ENCODE results near the gene FBXO31.
"Not testable (repeated sequence)": the region's sequence is repeated elsewhere in the genome, so short reads cannot be mapped to it uniquely, and the experiment has no call there.

FBXO31 gene

DNA sequence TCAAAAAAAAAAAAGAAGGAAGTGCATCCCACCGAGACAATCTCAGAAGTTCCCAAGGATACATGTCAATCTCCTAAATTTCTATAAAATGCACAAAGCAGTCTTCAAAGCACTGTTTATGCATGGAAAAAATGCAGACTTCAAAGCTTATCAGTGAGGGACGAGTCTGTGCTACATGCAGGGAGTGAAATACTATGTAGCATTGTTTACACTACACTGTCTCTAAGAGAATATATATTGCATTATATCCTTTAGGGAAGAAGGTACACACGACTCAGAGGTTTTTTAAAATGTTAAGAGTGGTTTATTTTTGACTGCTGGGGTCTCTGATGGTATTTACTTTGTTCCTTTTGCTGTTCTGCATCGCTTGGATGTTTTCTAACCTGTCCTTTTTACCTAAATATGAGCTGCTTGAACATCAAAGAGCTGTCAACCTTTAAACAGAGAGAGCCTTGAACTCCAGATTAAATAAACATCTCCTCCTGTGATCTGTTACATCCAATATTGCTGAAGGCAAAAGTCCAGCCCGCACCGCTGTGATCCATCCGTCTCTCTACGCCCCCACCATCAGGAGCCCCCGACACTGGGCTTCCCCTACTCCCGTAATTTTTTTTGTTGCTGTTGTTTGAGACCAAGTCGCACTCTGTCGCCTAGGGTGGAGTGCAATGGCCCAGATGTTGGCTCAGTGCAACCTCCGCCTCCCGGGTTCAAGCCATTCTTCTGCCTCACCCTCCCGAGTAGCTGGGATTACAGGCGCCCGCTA is 1.4 kb downstream of the FBXO31 start:
- DNase-seq: no peak

DNA sequence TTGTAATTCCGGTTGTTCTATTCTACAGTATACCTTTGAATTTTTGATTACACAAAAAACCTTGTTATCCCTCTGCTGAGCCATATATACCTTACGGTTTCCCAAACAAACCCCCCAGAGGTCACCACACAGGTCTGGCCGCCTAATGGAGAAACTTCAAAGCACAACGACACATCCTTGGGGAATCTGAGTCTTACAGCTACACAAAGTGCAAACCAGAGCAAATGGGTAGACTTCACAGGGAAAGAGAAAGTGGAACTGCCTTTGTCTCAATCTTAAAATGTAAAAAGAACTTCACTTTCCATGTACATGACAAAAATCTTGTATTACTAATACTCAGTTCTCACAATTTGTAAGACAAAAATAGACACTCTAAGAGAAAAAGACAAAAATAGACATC is 2.7 kb downstream of the FBXO31 start:
- peak; percentile 20 for DNase-seq

DNA sequence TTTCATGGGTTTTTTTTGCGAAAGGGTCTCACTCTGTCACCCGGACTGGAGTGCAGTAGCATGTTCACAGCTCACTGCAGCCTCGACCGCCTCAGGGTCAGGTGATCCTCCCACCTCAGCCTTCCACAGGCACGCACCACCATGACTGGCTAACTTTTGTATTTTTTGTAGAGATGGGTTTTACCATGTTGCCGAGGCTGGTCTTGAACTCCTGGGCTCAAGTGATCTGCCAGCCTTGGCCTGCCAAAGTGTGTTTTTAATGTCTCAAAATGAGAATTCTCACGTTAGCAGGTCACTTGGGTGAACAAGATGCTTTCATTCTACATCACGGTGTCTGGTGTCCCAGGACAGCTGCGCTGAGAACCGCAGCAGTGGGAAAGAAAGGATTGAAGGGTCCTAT is 3.2 kb downstream of the FBXO31 start:
- no peak for DNase-seq

DNA sequence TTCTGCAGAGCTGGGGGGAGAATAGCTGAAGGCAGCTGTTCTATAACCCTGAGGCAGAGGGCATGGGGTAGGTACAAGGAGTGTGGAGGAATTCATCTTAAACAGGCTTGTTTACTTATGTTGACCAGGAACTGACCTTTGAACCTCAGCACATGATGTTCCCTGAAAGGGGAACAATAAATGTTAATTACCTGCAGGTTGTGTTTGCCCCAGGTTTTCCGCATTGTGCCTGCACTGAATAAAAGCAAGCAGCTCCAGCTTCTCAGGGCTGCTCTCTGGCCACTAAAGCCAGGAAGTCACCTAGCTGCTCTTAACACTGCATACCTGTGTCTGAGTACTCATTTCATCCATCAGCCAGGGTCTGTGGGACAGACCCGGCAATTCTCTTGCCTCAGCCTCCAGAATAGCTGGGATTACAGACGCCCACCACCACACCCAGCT is 4.2 kb downstream of the FBXO31 start:
- not testable (repeated sequence) for DNase-seq

DNA sequence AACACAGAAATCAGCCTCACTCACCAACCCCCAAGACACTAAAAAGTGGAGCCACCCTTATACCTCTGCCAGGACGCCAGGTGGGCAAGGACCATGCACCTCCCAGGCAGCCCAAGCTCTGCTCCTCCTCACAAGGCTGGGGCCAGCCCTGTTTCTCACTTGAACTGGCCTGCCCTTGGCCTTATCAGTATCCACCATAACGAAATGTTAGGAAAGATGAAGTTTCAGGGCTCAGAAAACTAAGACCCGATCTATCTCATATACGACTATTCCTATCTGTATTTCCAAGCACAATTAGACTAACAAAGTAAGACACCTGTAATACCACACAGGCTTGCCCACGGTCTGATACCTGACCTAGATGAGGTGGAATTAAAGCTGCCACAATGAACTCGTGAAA is 6.9 kb downstream of the FBXO31 start:
- DNase-seq: peak; percentile 42

DNA sequence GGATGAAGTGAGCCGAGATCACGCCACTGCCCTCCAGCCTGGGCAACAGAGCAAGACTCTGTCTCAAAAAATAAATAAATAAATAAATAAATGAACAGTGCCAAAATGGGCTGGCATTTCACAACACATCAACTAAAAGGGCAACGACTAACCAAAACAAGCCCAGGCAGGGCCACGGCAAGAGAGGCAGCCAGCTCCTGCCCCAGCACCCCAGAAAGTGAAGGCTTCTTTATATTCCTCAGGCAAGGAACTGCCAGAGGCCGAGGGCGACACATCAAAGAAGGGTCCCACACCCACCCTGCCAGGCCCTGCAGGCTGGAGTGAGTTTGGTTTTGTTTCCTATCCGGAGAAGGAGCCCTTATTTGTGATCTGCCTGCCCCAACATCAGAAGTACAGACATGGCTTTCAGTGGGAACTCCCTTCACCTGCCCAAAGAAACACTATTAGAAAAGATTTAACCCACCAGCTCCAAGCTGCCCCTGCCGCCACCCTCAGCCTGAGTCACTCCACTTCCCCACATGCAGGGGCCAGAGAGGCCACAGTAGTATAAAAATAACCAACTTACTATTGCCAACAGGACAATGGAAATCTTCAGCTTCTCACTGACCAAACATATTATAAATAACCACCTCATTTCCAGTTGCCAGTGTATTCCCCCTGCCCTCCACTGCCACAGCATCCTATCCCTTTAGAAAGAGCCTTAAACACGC is 8.0 kb downstream of the FBXO31 start:
- DNase-seq: no peak

DNA sequence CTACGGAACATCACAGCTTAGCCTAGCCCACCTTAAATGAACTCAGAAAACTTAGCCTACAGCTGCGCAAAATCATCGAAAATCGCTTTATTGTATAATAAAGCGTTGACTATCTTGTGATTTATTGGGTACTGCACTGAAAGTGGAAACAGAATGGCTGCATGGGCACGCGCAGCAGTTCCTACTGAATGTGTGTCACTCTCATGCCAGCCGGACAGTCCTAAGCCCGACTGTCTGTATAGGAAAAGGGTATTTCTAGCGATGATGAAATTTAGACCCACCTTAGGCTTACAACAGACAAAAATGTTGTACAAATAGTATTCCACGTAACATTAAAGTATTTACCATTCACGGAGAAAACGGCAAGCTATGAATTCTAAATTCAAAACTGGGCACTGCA is 9.3 kb downstream of the FBXO31 start:
- DNase-seq: no peak

DNA sequence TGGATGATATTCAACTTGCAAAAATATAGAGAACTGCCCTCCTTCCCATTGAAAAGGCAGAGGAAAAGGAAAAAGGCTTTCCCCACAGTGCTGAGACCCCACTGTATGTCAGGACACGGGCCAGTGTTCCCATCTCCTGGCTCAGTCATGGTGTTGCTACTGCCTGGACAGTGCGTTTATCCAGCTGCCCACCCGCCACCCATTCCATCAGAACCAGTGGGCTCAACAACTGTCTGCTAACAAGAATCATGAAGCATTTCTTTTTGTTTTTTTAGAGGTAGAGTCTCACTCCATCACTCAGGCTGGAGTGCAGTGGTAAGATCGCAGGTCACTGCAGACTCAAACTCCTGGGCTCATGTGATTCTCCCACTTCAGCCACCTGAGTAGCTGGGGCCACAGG is 11.3 kb downstream of the FBXO31 start:
- no peak for DNase-seq

DNA sequence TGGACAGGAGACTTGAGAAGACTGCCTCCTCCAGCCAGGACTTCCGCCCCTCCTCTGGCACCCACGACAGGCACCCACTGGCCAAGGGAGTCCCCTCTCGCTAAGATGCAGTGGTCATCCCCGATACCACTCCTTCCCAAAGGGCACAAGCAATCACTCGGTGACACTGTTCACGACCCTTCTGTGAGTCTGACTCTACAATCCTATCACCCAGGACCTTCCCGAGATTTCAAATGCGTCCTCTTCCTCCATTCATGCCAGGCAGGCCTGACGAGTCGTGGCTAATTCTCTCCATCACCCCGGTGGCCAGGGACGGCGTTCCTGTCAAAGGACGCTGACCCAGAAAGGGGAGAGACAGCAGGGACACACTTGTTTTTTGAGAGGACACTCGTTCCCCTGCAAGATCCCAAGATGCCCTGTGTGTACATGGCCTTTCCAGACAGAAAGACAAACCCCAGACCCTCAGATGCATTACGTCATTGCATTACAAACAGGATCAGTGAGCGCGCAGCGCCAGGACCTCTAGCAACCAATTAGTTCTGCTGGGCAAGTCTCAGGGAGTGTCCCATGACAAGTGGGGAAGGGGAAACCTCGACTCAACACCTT is 12.2 kb downstream of the FBXO31 start:
- DNase-seq: no peak

DNA sequence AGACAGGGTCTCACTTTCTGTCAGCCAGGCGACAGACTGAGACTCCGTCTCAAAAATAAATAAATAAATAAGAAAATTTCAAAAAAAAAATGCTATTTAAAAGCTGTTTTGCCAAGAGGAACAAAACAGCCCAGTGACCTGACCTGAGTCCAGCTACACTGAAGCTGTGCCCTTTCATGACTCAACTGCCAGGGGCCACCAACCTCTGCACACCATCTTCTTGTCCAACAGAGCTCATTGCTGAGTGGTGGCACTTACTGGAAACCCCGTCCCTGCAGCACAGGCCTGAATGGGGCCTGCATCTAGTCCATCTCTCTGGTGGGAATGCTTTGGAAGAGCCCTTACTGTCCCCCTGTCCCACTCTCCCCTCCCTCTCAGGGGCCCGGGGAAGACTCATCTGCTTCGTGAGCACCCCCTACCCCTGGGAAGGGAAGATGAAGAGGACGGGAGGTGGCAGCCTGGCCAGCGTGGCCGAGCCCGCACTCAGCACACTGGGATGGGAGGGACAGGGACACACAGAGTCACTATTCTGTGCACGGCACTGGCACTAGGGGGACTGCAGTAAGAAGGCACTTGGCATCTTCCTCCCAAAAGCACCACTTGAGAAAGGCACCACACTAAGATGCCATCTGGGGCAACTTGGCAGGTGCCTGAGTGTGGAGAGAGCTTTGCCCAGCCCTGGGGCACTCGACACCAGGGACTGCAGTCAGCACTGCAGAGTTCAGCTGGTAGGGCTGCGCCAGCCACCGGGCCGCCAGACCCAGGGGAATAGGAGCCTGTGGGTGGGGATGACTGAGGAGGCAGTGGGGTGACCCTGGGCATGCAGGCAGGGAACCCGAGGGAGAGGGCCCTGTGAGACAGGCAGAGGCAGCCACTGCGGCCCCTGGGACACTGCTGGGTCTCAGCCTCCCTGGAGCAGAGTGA is 13.5 kb downstream of the FBXO31 start:
- no peak for DNase-seq

DNA sequence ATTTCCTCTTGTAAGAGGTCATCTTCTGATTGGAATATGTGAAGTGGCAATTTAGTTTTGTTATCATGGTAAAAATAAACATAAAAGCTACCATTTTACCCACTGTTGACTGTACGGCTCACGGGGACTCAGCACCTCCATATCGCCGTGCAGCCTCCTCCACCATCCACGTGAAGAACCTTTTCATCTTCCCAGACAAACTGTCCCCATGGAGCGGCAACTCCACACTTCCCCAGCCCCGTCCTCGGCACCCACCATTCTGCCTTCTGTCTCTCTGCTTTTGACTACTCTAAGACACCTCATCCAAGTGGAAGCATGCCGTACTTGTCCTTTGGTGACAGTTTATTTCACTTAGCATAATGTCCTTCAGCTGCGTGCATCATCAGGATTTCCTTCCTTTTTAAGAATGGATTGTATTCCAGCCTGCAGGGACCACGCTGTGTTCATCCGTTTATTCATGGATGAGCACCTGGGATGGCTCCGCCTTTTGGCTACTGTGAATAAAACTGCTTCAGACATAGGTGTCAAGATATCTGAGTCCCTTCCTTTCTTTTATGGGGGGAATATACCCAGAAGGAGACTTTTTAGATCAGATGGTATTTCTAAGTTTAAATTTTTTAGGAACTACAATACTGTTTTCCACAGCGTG is 14.3 kb downstream of the FBXO31 start:
- DNase-seq: no peak

DNA sequence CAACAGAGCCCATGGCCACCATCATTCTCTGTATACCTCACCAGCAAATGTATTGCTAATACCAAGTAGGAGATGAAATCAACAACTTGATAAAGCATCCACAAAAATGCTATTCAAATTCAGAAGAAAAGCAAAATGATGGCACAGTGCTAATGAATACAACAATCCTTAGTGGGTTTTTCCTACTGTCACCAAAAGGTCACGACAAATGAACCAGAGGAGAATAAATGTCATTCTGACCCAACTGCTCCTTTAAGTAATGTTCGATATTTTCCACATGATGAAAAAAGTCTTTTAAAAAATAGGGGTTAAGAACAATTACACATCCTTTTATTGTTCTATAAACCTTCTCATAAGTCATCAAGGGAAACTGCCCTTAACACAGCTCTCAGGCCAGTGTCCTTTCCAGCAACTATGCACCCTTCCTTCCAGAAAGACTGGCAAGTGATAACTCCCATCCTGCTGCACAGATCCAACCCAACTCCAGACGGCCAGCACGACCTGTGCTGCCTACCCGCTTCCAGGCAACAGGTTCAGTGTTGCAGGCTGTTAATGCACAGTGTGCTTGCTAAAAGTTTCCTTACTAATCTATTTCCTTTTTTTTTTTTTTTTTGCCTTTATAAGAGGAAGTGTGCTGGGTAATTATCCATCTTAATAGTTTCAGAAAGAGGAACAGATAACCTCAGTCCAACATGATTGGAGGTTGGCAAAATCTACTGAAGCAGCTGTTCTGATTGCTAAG is 15.4 kb downstream of the FBXO31 start:
- DNase-seq: peak; percentile 1

DNA sequence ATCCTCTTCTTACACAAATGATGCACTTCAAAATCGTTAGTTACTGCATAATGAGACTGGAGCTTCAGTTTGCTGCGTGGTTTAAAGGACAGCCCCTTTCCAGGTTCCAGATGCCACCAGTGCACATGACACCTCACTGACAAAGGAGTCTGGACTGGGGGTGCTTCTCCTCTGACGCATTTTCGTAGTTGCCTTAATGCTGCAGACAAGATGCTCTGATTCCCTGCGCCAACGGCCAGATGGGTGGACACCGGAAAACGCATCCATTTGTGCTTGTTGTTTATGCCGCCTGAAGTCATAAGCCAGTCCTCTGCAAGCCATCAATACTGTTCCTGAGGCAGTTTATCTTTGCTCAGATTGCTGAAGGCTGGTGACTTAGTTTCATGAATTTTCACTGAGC is 16.0 kb downstream of the FBXO31 start:
- DNase-seq: no peak

DNA sequence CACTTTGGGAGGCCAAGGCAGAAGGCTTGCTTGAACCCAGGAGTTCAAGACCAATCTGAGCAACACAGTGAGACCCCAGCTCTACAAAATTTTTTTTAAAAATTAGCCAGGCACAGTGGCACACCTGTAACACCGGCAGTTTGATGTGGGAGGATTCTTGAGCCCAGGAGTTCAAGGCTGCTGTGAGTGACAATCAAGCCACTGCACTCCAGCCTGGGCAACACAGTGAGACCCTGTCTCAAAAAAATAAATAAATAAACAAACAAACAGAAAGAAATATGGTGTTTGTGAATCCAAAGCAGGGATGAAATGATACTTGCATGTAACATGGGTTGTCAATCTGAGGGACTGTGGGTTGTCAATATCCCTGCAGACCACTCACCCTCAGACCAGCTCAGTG is 16.6 kb downstream of the FBXO31 start:
- no peak for DNase-seq

DNA sequence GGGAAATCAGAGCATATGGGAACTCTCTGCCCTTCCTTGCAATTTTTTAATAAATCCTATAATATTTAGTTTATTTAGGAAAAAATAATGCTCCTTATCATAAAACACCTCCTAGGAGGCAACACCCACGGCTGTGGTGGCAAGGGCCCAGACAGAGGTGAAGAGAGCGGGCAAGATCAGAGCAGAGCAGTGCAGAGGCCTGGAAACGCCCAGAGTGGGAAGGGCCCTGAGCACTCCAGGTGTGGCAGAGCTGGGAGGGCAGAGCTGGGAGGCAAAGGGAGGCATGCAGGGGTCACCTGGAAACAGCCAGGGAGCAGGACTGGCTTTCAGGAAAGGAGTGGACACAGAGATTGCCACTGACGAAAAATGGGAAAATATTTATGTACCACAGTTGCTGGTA is 17.3 kb downstream of the FBXO31 start:
- DNase-seq: no peak

DNA sequence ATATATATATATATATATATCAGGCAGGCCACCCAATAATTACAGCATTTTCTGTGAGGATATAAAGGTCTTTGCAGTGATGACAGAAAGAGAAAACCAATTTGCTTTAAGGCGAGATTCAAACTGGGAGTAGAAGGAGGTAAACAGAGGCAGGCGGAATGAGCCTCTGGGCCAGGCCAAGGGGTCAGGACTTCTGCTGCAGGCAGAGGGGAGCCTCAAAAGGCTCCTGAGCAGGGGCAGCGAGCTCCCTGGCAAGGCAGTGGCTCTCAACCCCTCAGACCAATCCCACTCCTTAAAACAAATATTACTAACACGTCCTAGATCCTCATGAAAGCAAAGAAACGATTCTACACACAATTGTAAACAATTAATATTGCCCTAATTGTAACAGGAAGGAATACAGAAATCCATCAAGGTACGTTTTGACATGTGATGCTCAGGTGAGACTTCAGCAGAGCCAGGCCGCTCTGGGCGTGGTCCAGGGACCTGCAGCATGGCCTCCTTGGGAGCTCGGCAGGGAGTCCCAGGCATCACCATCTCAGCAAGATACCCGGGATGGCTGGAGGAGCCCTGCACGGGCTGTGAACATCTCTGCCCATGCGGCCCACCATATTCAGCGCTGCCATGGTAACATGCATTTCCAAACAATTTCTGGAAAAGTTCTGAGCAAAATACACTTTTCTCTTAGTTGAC is 18.4 kb downstream of the FBXO31 start:
- DNase-seq: no peak

DNA sequence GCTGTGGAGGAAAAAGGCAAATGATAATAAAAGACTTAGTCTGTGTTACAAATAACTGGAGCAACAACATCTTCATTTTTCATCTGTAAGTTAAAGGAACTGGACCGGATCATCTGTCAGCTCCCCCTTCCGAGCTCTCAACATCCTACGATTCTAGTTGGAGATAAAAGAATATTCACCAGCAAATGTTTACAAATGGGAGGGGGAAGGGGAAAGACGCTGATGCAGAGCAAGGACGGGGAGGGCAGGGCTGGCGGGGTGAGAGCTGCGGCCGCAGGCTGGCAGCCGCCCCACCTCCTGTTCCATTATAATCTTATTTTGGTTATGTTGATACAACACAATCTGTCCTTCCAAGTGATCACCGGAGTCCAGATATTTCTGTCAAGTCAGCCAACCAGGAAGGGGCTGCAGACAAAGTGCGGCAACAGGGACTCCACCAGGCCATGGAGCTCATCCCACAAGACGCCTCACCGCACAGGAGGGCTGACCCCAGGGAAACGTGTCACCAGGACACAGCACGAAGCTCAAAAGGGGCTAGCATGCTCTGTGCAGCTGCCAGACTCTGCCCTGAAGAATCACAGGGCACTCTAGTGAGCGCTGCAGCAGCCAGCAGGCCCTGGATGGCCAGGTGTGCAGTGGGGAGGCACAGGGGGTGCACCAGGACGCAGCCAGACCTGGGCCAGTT is 19.7 kb downstream of the FBXO31 start:
- no peak for DNase-seq

DNA sequence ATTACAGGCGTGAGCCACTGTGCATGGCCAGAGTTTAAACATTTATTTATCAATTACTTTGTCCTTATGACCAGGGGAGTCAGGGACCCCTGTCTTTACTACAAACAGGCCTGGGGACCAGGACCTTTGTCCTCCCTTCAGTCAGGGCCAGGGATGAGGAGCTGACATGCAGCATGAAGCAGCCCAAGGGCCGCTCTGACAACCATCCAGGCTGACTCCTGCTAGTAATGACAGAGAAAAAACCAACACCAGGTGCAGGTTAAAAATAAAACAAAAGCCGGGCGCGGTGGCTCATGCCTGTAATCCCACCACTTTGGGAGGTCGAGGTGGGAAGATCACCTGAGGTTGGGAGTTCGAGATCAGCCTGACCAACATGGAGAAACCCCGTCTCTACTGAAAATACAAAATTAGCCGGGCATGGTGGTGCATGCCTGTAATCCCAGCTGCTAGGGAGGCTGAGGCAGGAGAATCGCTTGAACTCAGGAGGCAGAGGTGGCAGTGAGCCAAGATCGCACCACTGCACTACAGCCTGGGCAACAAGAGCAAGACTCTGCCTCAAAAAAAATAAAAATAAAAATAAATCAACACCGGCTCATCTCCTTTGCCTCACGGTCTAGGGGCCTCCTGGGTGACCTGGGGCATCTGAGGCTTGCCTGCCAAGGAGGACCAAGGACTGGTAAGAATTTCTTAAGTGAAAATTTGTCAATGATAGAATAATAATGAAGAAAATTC is 20.6 kb downstream of the FBXO31 start:
- DNase-seq: not testable (repeated sequence)

DNA sequence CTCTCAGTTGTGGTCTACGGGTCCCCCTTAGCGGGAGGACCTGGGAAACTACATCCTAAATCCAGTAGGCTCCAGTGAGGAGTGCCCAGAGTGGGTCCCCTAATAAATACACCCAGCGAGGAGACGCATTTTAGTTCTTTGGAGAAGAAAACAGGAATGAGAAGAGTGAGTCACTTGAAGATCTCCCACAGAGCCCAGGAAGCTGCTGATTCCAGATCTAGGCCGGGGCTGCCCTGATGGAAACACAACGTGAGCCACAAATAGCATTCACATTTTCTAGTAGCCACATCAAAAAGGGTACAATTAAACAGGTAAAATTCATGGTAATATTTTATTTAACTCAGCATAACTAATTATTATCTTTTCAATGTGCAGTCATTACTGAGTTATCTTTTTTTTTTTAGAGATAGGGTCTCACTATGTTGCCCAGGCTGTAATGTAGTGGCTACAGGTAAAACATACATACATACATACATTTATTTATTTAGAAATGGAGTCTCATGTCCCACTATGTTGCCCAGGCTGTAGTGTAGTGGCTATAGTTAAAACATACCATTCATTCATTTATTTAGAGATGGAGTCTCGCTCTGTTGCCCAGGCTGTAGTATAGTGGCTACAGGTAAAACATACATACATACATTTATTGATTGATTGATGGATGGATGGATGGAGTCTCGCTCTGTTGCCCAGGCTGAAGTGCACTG is 21.5 kb downstream of the FBXO31 start:
- DNase-seq: no peak

Data from OCI-M1 (cell line).